DOHH2 (cell line): ENCODE data around the gene ZNF780B.

Source experiments
- H3F3A ChIP-seq: fragments of 200-600 bp; sonication (generic), shearing (Covaris generic); 2 replicates; pipeline ENCODE4 v1.6.0; 2016; ENCODE audit warnings: antibody characterized with exemption, mild to moderate bottlenecking; ENCODE audit not compliant: control insufficient read depth, insufficient read depth
- H3K27ac ChIP-seq: fragments of 200-600 bp; sonication (generic); 2 replicates; pipeline ENCODE4 v1.5.1; 2014; ENCODE audit warnings: low read depth, mild to moderate bottlenecking, low read length, moderate library complexity
- H3K27me3 ChIP-seq: fragments of 200-600 bp; sonication (generic); 2 replicates; pipeline ENCODE4 v1.6.1; 2014; ENCODE audit warnings: mild to moderate bottlenecking, low read length, mixed read lengths; ENCODE audit not compliant: control insufficient read depth
- H3K36me3 ChIP-seq: fragments of 200-600 bp; sonication (generic); 2 replicates; pipeline ENCODE4 v1.6.1; 2014; ENCODE audit warnings: mild to moderate bottlenecking, low read length, moderate library complexity, mixed read lengths; ENCODE audit not compliant: control insufficient read depth
- H3K4me1 ChIP-seq: fragments of 200-600 bp; sonication (generic); 2 replicates; pipeline ENCODE4 v1.6.1; 2014; ENCODE audit warnings: mild to moderate bottlenecking, low read length, mixed read lengths; ENCODE audit not compliant: control insufficient read depth
- H3K4me2 ChIP-seq: fragments of 200-600 bp; sonication (generic); 2 replicates; pipeline ENCODE4 v1.6.0; 2014; ENCODE audit warnings: mild to moderate bottlenecking, low read length, moderate library complexity
- H3K4me3 ChIP-seq: fragments of 200-600 bp; sonication (generic); 2 replicates; pipeline ENCODE4 v1.5.1; 2014; ENCODE audit warnings: mild to moderate bottlenecking, low read length, mixed read lengths
- H3K79me2 ChIP-seq: fragments of 200-600 bp; sonication (generic); 2 replicates; pipeline ENCODE4 v1.6.1; 2014; ENCODE audit warnings: mild to moderate bottlenecking, low read length, mixed read lengths; ENCODE audit not compliant: control insufficient read depth
- H3K9me2 ChIP-seq: fragments of 200-600 bp; sonication (generic); replicated peaks from 2 replicates; pipeline ENCODE4 v1.6.1; 2014; ENCODE audit warnings: mild to moderate bottlenecking, low read length, mixed read lengths; ENCODE audit not compliant: control insufficient read depth
- H3K9me3 ChIP-seq: fragments of 200-600 bp; sonication (generic); 2 replicates; pipeline ENCODE4 v1.6.1; 2014; ENCODE audit warnings: antibody characterized with exemption, low read length, mixed read lengths; ENCODE audit not compliant: control insufficient read depth, insufficient read depth
- H4K20me1 ChIP-seq: fragments of 200-600 bp; sonication (generic); 2 replicates; pipeline ENCODE4 v1.6.0; 2014; ENCODE audit warnings: low read depth, mild to moderate bottlenecking, antibody characterized with exemption, low read length, moderate library complexity; ENCODE audit not compliant: control insufficient read depth, insufficient read depth
- EZH2phosphoT487 ChIP-seq: fragments of 200-600 bp; sonication (generic); IDR thresholded peaks from 2 replicates; pipeline ENCODE4 v1.6.1; 2017; ENCODE audit warnings: borderline replicate concordance, mild to moderate bottlenecking, antibody characterized with exemption, low read length, moderate library complexity, mixed read lengths
- TF ChIP-seq, protein P1 (sequence below): fragments of 200-600 bp; sonication (generic); IDR thresholded peaks from one replicate; pipeline ENCODE4 v1.5.1; 2014; ENCODE audit warnings: antibody characterized with exemption, mild to moderate bottlenecking, low read depth, low read length; ENCODE audit not compliant: poor library complexity, severe bottlenecking

Gene ZNF780B

DNA sequence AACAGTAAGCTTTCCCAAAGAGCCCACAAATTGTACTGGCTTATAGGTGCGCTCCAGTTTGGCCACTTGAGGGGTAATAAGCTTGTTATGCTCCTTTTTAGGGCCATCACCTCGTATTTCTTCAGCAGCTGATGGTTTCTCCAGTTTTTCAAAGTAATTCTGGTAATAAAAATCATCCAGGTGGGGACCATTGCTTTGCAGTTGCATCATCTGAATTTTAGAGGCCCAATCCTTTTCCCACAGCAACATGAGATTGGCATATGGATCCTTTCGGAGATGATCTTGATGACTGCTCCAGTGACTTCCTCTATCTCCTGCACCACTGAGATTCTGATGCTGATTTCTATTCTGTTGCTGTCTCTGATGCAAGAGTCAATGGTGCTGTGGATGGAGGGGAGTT, 32.1 kb downstream of the ZNF780B start:
- no peaks in the 10 kb centered on the region for H3K9me2 ChIP-seq
- no peak overlapping the region for H3K4me2 ChIP-seq
- no peak overlapping the region for H3K4me3 ChIP-seq
- H3F3A ChIP-seq: peaks cover 4% of the 10 kb centered on the region; the same call in 1 of the 2 replicates
- TF ChIP-seq EZH2phosphoT487: no peak
- TF ChIP-seq, protein P1, sequence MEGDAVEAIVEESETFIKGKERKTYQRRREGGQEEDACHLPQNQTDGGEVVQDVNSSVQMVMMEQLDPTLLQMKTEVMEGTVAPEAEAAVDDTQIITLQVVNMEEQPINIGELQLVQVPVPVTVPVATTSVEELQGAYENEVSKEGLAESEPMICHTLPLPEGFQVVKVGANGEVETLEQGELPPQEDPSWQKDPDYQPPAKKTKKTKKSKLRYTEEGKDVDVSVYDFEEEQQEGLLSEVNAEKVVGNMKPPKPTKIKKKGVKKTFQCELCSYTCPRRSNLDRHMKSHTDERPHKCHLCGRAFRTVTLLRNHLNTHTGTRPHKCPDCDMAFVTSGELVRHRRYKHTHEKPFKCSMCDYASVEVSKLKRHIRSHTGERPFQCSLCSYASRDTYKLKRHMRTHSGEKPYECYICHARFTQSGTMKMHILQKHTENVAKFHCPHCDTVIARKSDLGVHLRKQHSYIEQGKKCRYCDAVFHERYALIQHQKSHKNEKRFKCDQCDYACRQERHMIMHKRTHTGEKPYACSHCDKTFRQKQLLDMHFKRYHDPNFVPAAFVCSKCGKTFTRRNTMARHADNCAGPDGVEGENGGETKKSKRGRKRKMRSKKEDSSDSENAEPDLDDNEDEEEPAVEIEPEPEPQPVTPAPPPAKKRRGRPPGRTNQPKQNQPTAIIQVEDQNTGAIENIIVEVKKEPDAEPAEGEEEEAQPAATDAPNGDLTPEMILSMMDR: no peak
- no peaks in the 10 kb centered on the region for H3K79me2 ChIP-seq
- H3K4me1 ChIP-seq: no peaks in the 10 kb centered on the region
- peaks cover 9% of the 10 kb centered on the region for H3K9me3 ChIP-seq
- no peaks in the 10 kb centered on the region for H3K27me3 ChIP-seq
- H4K20me1 ChIP-seq: no peaks in the 10 kb centered on the region
- no peaks in the 10 kb centered on the region for H3K36me3 ChIP-seq
- no peak overlapping the region for H3K27ac ChIP-seq

DNA sequence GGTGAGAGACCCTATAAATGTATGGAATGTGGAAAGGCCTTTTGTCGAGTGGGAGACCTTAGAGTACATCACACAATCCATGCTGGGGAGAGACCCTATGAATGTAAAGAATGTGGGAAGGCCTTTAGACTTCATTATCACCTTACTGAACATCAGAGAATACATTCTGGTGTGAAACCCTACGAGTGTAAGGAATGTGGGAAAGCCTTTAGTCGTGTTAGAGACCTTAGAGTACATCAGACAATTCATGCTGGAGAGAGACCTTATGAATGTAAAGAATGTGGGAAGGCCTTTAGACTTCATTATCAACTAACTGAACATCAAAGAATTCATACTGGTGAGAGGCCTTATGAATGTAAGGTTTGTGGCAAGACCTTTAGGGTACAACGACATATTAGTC, 42.0 kb downstream of the ZNF780B start:
- no peaks in the 10 kb centered on the region for H3F3A ChIP-seq
- H3K4me2 ChIP-seq: no peak overlapping the region
- peaks cover 22% of the 10 kb centered on the region; the same call in 1 of the 2 replicates for H3K9me3 ChIP-seq
- no peaks in the 10 kb centered on the region for H3K27me3 ChIP-seq
- H3K4me1 ChIP-seq: no peaks in the 10 kb centered on the region
- peaks cover 29% of the 10 kb centered on the region for H3K36me3 ChIP-seq
- H3K27ac ChIP-seq: no peak overlapping the region
- H3K4me3 ChIP-seq: no peak overlapping the region
- TF ChIP-seq, protein P1: no peak
- no peak for TF ChIP-seq EZH2phosphoT487
- no peaks in the 10 kb centered on the region for H4K20me1 ChIP-seq
- no peaks in the 10 kb centered on the region for H3K9me2 ChIP-seq
- no peaks in the 10 kb centered on the region for H3K79me2 ChIP-seq

DNA sequence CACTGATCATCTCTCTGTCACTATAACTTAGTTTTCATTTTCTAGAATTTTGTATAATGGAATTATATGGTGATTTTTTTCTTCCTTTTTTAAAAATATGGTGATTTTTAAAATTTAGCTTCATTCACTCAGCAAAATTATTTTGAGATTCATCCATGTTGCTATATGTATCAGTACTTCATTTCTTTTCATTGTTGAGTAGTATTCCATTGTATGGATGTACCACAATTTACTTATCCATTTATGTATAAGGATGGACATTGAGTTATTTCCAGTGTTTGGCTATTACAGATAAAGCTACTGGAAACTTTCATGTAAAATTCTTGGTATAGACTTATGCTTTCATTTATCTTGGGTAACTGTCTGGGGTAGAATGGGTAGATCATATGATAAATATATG, 46.4 kb downstream of the ZNF780B start:
- Histone ChIP-seq H3K36me3 (peaks cover 39% of the 10 kb centered on the region), H3K9me3 (peaks cover 12% of the 10 kb centered on the region; the same call in 1 of the 2 replicates)
- TF ChIP-seq, protein P1: no peak
- no peak for TF ChIP-seq EZH2phosphoT487

DNA sequence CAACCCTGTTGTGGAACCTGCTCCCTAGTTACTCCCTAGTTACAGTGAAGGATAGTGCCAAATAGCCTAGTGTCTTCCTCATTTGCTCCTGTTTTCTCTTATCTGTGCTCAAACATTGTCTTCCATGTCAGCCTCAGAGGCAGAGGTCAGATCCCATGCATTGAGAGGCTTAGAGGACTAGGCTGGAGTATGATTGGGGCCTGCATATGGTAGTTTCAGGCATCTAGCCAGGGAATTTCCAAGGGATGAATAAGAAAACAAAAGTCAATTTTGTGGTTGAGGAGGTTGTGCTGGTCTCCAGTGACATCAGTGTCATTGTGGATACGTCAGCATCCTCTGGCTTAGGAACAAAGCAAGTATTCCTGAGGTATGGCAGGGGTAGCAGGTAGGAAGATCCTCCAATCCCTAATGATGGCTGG, 49.7 kb downstream of the ZNF780B start:
- no peaks in the 10 kb centered on the region for H3K79me2 ChIP-seq
- H3F3A ChIP-seq: no peaks in the 10 kb centered on the region; the same call in 1 of the 2 replicates
- no peaks in the 10 kb centered on the region for H3K27me3 ChIP-seq
- H3K27ac ChIP-seq: no peak overlapping the region
- no peaks in the 10 kb centered on the region for H3K4me1 ChIP-seq
- H3K36me3 ChIP-seq: peaks cover 23% of the 10 kb centered on the region
- H3K4me2 ChIP-seq: no peak overlapping the region
- no peaks in the 10 kb centered on the region for H3K9me3 ChIP-seq
- H3K9me2 ChIP-seq: no peaks in the 10 kb centered on the region
- no peak overlapping the region for H3K4me3 ChIP-seq
- TF ChIP-seq EZH2phosphoT487: no peak
- TF ChIP-seq, protein P1: no peak
- no peaks in the 10 kb centered on the region for H4K20me1 ChIP-seq

More for the DNA sequence above, 46.4 kb downstream of the ZNF780B start:
- Histone ChIP-seq H4K20me1 (no peaks in the 10 kb centered on the region), H3F3A (no peaks in the 10 kb centered on the region), H3K79me2 (no peaks in the 10 kb centered on the region), H3K4me3 (no peak overlapping the region), H3K27me3 (no peaks in the 10 kb centered on the region), H3K27ac (no peak overlapping the region), H3K9me2 (no peaks in the 10 kb centered on the region), H3K4me2 (no peak overlapping the region), H3K4me1 (no peaks in the 10 kb centered on the region)
